ENCODE measurements around the gene UBR4. TPM values are rescaled to one million over a fixed set of nuclear protein-coding genes. Genes with fewer than 3 reads are reported as not detected.

The UBR4 gene
- polyA plus RNA-seq, 1 donor from 2014 or later, result 49.7 TPM

GRCh38 chr1:19140465-19140864 is 69.6 kb downstream of the UBR4 start:
- no peaks in the 10 kb centered on the region for H3K27me3 ChIP-seq (ENCODE audit: insufficient read depth, low read depth, low read length)
- H3K9me2 ChIP-seq (ENCODE audit: insufficient read depth, low read length), result no peaks in the 10 kb centered on the region
- H3K27ac ChIP-seq (ENCODE audit: low read length), result no peak overlapping the region
- no peaks in the 10 kb centered on the region for H3K9me3 ChIP-seq (ENCODE audit: low read length)
- no peak overlapping the region for H3K4me2 ChIP-seq (ENCODE audit: low read length)
- no peaks in the 10 kb centered on the region for H4K20me1 ChIP-seq (ENCODE audit: insufficient read depth)
- no peaks in the 10 kb centered on the region for H3K79me2 ChIP-seq (replicated peaks; ENCODE audit: insufficient read depth, low read length)
- H3K36me3 ChIP-seq (ENCODE audit: insufficient read depth, low read length), result peaks cover 24% of the 10 kb centered on the region
- no peak overlapping the region for H3K9ac ChIP-seq (ENCODE audit: low read length)
- no peak overlapping the region for H2AFZ ChIP-seq (ENCODE audit: low read depth, low read length)
- H3F3A ChIP-seq (ENCODE audit: insufficient read depth, low read length, poor library complexity, severe bottlenecking), result no peaks in the 10 kb centered on the region
- H3K4me3 ChIP-seq (ENCODE audit: low read length), result no peak overlapping the region
- TF ChIP-seq RAD21 (conservative IDR thresholded peaks at IDR 0.05) (no peak), SMC3 (conservative IDR thresholded peaks at IDR 0.05; ENCODE audit: poor library complexity) (no peak), EZH2 (IDR thresholded peaks at IDR 0.05; ENCODE audit: borderline replicate concordance, insufficient read depth, low read length, poor library complexity, severe bottlenecking) (no peak), CTCF (IDR thresholded peaks at IDR 0.05; ENCODE audit: poor library complexity, severe bottlenecking) (no peak), POLR2AphosphoS5 (IDR thresholded peaks at IDR 0.05) (no peak), TAF1 (IDR thresholded peaks at IDR 0.05; ENCODE audit: low read depth) (no peak), REST (IDR thresholded peaks at IDR 0.05; ENCODE audit: borderline replicate concordance) (no peak), MXI1 (conservative IDR thresholded peaks at IDR 0.05; ENCODE audit: poor library complexity, severe bottlenecking) (no peak), EP300 (conservative IDR thresholded peaks at IDR 0.05; ENCODE audit: poor library complexity, severe bottlenecking) (no peak)

- Histone ChIP-seq H3K4me2 (ENCODE audit: low read length) (no peak overlapping the region), H3K27ac (ENCODE audit: low read length) (no peak overlapping the region), H3K9me3 (ENCODE audit: low read length) (no peaks in the 10 kb centered on the region), H3K4me3 (ENCODE audit: low read length) (no peak overlapping the region), H2AFZ (ENCODE audit: low read depth, low read length) (no peak overlapping the region), H3K9me2 (ENCODE audit: insufficient read depth, low read length) (no peaks in the 10 kb centered on the region), H3K79me2 (replicated peaks; ENCODE audit: insufficient read depth, low read length) (no peaks in the 10 kb centered on the region), H3F3A (ENCODE audit: insufficient read depth, low read length, poor library complexity, severe bottlenecking) (no peaks in the 10 kb centered on the region), H3K36me3 (ENCODE audit: insufficient read depth, low read length) (peaks cover 23% of the 10 kb centered on the region), H4K20me1 (ENCODE audit: insufficient read depth) (no peaks in the 10 kb centered on the region), H3K9ac (ENCODE audit: low read length) (no peak overlapping the region), H3K27me3 (ENCODE audit: insufficient read depth, low read depth, low read length) (no peaks in the 10 kb centered on the region)
- TF ChIP-seq TAF1 (IDR thresholded peaks at IDR 0.05; ENCODE audit: low read depth) (no peak), CTCF (IDR thresholded peaks at IDR 0.05; ENCODE audit: poor library complexity, severe bottlenecking) (no peak), SMC3 (conservative IDR thresholded peaks at IDR 0.05; ENCODE audit: poor library complexity) (no peak), RAD21 (conservative IDR thresholded peaks at IDR 0.05) (no peak), EZH2 (IDR thresholded peaks at IDR 0.05; ENCODE audit: borderline replicate concordance, insufficient read depth, low read length, poor library complexity, severe bottlenecking) (no peak), EP300 (conservative IDR thresholded peaks at IDR 0.05; ENCODE audit: poor library complexity, severe bottlenecking) (no peak), REST (IDR thresholded peaks at IDR 0.05; ENCODE audit: borderline replicate concordance) (no peak), MXI1 (conservative IDR thresholded peaks at IDR 0.05; ENCODE audit: poor library complexity, severe bottlenecking) (no peak), POLR2AphosphoS5 (IDR thresholded peaks at IDR 0.05) (no peak)
Measured at GRCh38 chr1:19139711-19140110, 70.4 kb downstream of the UBR4 start.
